LNCAP (cell line): Measurements from ENCODE around the gene REEP5.

Experiments used
- CTCF ChIP-seq: fragments of 450-650 bp; IDR thresholded peaks from 2 replicates; pipeline ENCODE4 v1.5.1; 2017; ENCODE audit warnings: mild to moderate bottlenecking

The REEP5 gene

GRCh38 chr5:112935675-112936074 is 13.6 kb upstream of the REEP5 start:
- no peak for TF ChIP-seq CTCF

- TF ChIP-seq CTCF: no peak
Observed at GRCh38 chr5:112934366-112934663, 12.3 kb upstream of the REEP5 start.

GRCh38 chr5:112933651-112934365 is 11.8 kb upstream of the REEP5 start:
- no peak for TF ChIP-seq CTCF

GRCh38 chr5:112933105-112933504 is 11.1 kb upstream of the REEP5 start:
- TF ChIP-seq CTCF: no peak

- TF ChIP-seq CTCF: no peak
Observed at GRCh38 chr5:112931473-112931872, 9.4 kb upstream of the REEP5 start.

GRCh38 chr5:112930082-112930344 is 8.0 kb upstream of the REEP5 start:
- no peak for TF ChIP-seq CTCF

GRCh38 chr5:112929336-112930081 is 7.5 kb upstream of the REEP5 start:
- TF ChIP-seq CTCF: no peak

GRCh38 chr5:112923988-112924387 is 2.0 kb upstream of the REEP5 start:
- TF ChIP-seq CTCF: no peak
